Dendritic cell treated with granulocyte-macrophage colony-stimulating factor and Interleukin-4, amounts not matched to agents 40 ng/mL and 50 ng/mL, for 4 days (primary cell): Measurements from ENCODE around the gene SPEG.

ENCODE experiments used
- H3K27ac Mint-ChIP-seq: one replicate; pipeline ENCODE4 v1.8.0; 2022; ENCODE audit warnings: mild to moderate bottlenecking, mixed read lengths
- H3K27me3 Mint-ChIP-seq: one replicate; pipeline ENCODE4 v1.8.0; 2022; ENCODE audit warnings: mild to moderate bottlenecking, mixed read lengths
- H3K36me3 Mint-ChIP-seq: one replicate; pipeline ENCODE4 v1.8.0; 2022; ENCODE audit warnings: low read depth, mixed read lengths
- H3K4me1 Mint-ChIP-seq: one replicate; pipeline ENCODE4 v1.8.0; 2022; ENCODE audit warnings: low read depth, mixed read lengths
- H3K4me3 Mint-ChIP-seq: one replicate; pipeline ENCODE4 v1.8.0; 2022; ENCODE audit warnings: mild to moderate bottlenecking, moderate library complexity, mixed read lengths
- H3K9me3 Mint-ChIP-seq: one replicate; pipeline ENCODE4 v1.8.0; 2022; ENCODE audit warnings: mixed read lengths
- intact Hi-C: fragments of 100-400 bp; cut with micrococcal nuclease; formaldehyde crosslinking; loops from one replicate; pipeline ENCODE4 v1.15.0; 2022

The SPEG gene

GRCh38 chr2:219543596-219544358 lies 109.1 kb downstream of the SPEG start, which contains the start of the genes CHPF and TMEM198:
Gene CHPF (minus strand): TSS chr2:219543809. CDS start chr2:219543538, 271 bp downstream.
Gene TMEM198 (plus strand): TSS chr2:219544028. CDS start chr2:219544728, 700 bp downstream.
- Mint-ChIP-seq H3K9me3 (no peaks in the 10 kb centered on the region), H3K27ac (peak within 1 kb of the TSS; percentile 39), H3K4me3 (peak within 1 kb of the TSS; percentile 76), H3K27me3 (peaks cover 79% of the 10 kb centered on the region), H3K4me1 (peaks cover 9% of the 10 kb centered on the region), H3K36me3 (no peaks in the 10 kb centered on the region)
- intact Hi-C loops, result loop anchor here (2.0 kb wide), 1 partner anchor 53 kb away; the partner anchor contains the start of gene STK11IP

GRCh38 chr2:219544567-219544966 lies 109.9 kb downstream of the SPEG start:
- intact Hi-C loops, result loop anchor here (2.0 kb wide), 1 partner anchor 52 kb away; the partner anchor contains the start of gene STK11IP
- peaks cover 79% of the 10 kb centered on the region for H3K27me3 Mint-ChIP-seq
- H3K4me3 Mint-ChIP-seq, result peak overlapping the region; percentile 76
- H3K4me1 Mint-ChIP-seq, result peaks cover 9% of the 10 kb centered on the region
- no peaks in the 10 kb centered on the region for H3K36me3 Mint-ChIP-seq
- no peaks in the 10 kb centered on the region for H3K9me3 Mint-ChIP-seq
- no peak overlapping the region for H3K27ac Mint-ChIP-seq

- intact Hi-C loops, result loop anchor here (2.0 kb wide), 1 partner anchor 51 kb away; the partner anchor contains the start of gene STK11IP
- Mint-ChIP-seq H3K27ac (no peak overlapping the region), H3K4me3 (no peak overlapping the region), H3K9me3 (no peaks in the 10 kb centered on the region), H3K27me3 (peaks cover 86% of the 10 kb centered on the region), H3K36me3 (no peaks in the 10 kb centered on the region), H3K4me1 (peaks cover 9% of the 10 kb centered on the region)
Measured at GRCh38 chr2:219545295-219545942, 110.8 kb downstream of the SPEG start.

GRCh38 chr2:219545943-219546352 lies 111.3 kb downstream of the SPEG start:
- H3K4me3 Mint-ChIP-seq, result no peak overlapping the region
- H3K27ac Mint-ChIP-seq, result no peak overlapping the region
- peaks cover 9% of the 10 kb centered on the region for H3K4me1 Mint-ChIP-seq
- H3K36me3 Mint-ChIP-seq, result no peaks in the 10 kb centered on the region
- intact Hi-C loops, result loop anchor here (2.0 kb wide), 1 partner anchor 51 kb away; the partner anchor contains the start of gene STK11IP
- no peaks in the 10 kb centered on the region for H3K9me3 Mint-ChIP-seq
- peaks cover 88% of the 10 kb centered on the region for H3K27me3 Mint-ChIP-seq

GRCh38 chr2:219547621-219548020 lies 113.0 kb downstream of the SPEG start:
- H3K4me1 Mint-ChIP-seq, result peaks cover 16% of the 10 kb centered on the region
- H3K27ac Mint-ChIP-seq, result no peak overlapping the region
- no peaks in the 10 kb centered on the region for H3K9me3 Mint-ChIP-seq
- H3K4me3 Mint-ChIP-seq, result no peak overlapping the region
- no peaks in the 10 kb centered on the region for H3K36me3 Mint-ChIP-seq
- intact Hi-C loops, result no loop called here
- H3K27me3 Mint-ChIP-seq, result peaks cover 88% of the 10 kb centered on the region
